PC-9 (cell line): ENCODE data around the gene ANKEF1. TPM values are rescaled to one million over a fixed set of nuclear protein-coding genes. Genes with fewer than 3 reads are reported as not detected.

Source experiments
- BruUV-seq: library from RNA; stranded (reverse); fragments of 400-500 nt; replicated peaks from 2 replicates; lab custom pipeline; 2021; lab: Mats Ljungman, UMichigan
- CTCF ChIA-PET: fragments of 300-600 bp; sonication (Branson Sonifier 250); formaldehyde crosslinking; loops from one replicate; lab custom pipeline; 2022; ENCODE audit warnings: antibody characterized with exemption; lab: Charles Lee
- POLR2A ChIA-PET: fragments of 300-600 bp; sonication (Branson Sonifier 250); formaldehyde crosslinking; loops from one replicate; lab custom pipeline; 2022; ENCODE audit warnings: antibody characterized with exemption; ENCODE audit not compliant: unreplicated experiment; lab: Charles Lee
- DNase-seq, 2 experiments: peaks; one replicate each; pipeline versions ENCODE4 v3.0.0 to v3.0.0-alpha.2; 2015 to 2022; ENCODE audit warnings: mixed read lengths in 1 of 2
- H2AFZ ChIP-seq: fragments of 200-600 bp; sonication (generic); 2 replicates; pipeline ENCODE4 v1.8.1; 2017; ENCODE audit warnings: antibody characterized with exemption
- H3F3A ChIP-seq: fragments of 200-600 bp; sonication (generic); 2 replicates; pipeline ENCODE4 v1.8.1; 2017; ENCODE audit warnings: antibody characterized with exemption, mild to moderate bottlenecking, low read depth; ENCODE audit not compliant: insufficient read depth
- H3K27ac ChIP-seq: fragments of 200-600 bp; sonication (generic); 2 replicates; pipeline ENCODE4 v1.6.1; 2016; ENCODE audit warnings: mixed run types
- H3K27me3 ChIP-seq: fragments of 200-600 bp; sonication (generic); 2 replicates; pipeline ENCODE4 v1.6.1; 2016; ENCODE audit warnings: low read depth, mixed run types; ENCODE audit not compliant: insufficient read depth
- H3K36me3 ChIP-seq: fragments of 200-600 bp; sonication (generic); 2 replicates; pipeline ENCODE4 v1.6.1; 2016; ENCODE audit warnings: low read depth, mixed run types
- H3K4me1 ChIP-seq: fragments of 200-600 bp; sonication (generic); replicated peaks from 2 replicates; pipeline ENCODE4 v1.6.1; 2016; ENCODE audit warnings: mixed run types; ENCODE audit not compliant: insufficient read depth
- H3K4me2 ChIP-seq: fragments of 200-600 bp; sonication (generic); 2 replicates; pipeline ENCODE4 v1.6.1; 2017; ENCODE audit warnings: mixed run types
- H3K4me3 ChIP-seq: fragments of 200-600 bp; sonication (generic); 2 replicates; pipeline ENCODE4 v1.6.1; 2016; ENCODE audit warnings: mixed run types
- H3K79me2 ChIP-seq: fragments of 200-600 bp; sonication (generic); 2 replicates; pipeline ENCODE4 v1.6.1; 2017; ENCODE audit warnings: low read depth, mixed run types
- H3K9me2 ChIP-seq: fragments of 200-600 bp; sonication (generic); 2 replicates; pipeline ENCODE4 v1.8.1; 2017; ENCODE audit warnings: mild to moderate bottlenecking; ENCODE audit not compliant: insufficient read depth
- H3K9me3 ChIP-seq: fragments of 200-600 bp; sonication (generic); 2 replicates; pipeline ENCODE4 v1.8.1; 2016; ENCODE audit warnings: low read depth; ENCODE audit not compliant: insufficient read depth
- H4K20me1 ChIP-seq: fragments of 200-600 bp; sonication (generic); 2 replicates; pipeline ENCODE4 v1.8.1; 2017; ENCODE audit not compliant: insufficient read depth
- CTCF ChIP-seq: fragments of 200-600 bp; sonication (generic); conservative IDR thresholded peaks from 2 replicates; pipeline ENCODE4 v1.6.1; 2017; ENCODE audit warnings: mixed run types, antibody characterized with exemption, mild to moderate bottlenecking, moderate library complexity
- EZH2 ChIP-seq: fragments of 200-600 bp; sonication (generic); IDR thresholded peaks from 2 replicates; pipeline ENCODE4 v1.8.0; 2017; ENCODE audit warnings: antibody characterized with exemption, low read depth
- intact Hi-C: fragments of 100-400 bp; cut with micrococcal nuclease; formaldehyde crosslinking; loops from one replicate; pipeline ENCODE4 v1.10.0; 2022; ENCODE audit not compliant: unreplicated experiment
- total RNA-seq: library from RNA; stranded (reverse); gene quantifications from 2 replicates; pipeline ENCODE4 v1.2.3, GENCODE V29; 2021

ANKEF1 gene
- total RNA-seq, 1 experiment from 2014 or later: 11.1 TPM

GRCh38 chr20:10051185-10051584, 16.4 kb downstream of the ANKEF1 start:
- BruUV-seq: no TSS peak
- ChIA-PET POLR2A (no interaction called here), CTCF (no interaction called here)
- no peaks in the 10 kb centered on the region for H3K4me1 ChIP-seq
- H3K27ac ChIP-seq: no peak overlapping the region
- no peaks in the 10 kb centered on the region for H3K79me2 ChIP-seq
- no peak overlapping the region for H3K4me2 ChIP-seq
- no peaks in the 10 kb centered on the region for H3K9me3 ChIP-seq
- no peaks in the 10 kb centered on the region for H3F3A ChIP-seq
- no peaks in the 10 kb centered on the region for H3K36me3 ChIP-seq
- H3K27me3 ChIP-seq: no peaks in the 10 kb centered on the region
- intact Hi-C loops: no loop called here
- H2AFZ ChIP-seq: no peak overlapping the region
- DNase-seq: no peak
- no peak overlapping the region for H3K4me3 ChIP-seq
- H3K9me2 ChIP-seq: no peaks in the 10 kb centered on the region
- TF ChIP-seq EZH2: no peak
- no peaks in the 10 kb centered on the region for H4K20me1 ChIP-seq

GRCh38 chr20:10059006-10059405, 24.2 kb downstream of the ANKEF1 start:
- intact Hi-C loops: no loop called here
- no TSS peak for BruUV-seq
- Histone ChIP-seq H3F3A (no peaks in the 10 kb centered on the region), H3K4me3 (no peak overlapping the region), H3K27me3 (no peaks in the 10 kb centered on the region), H4K20me1 (no peaks in the 10 kb centered on the region), H2AFZ (no peak overlapping the region), H3K36me3 (no peaks in the 10 kb centered on the region), H3K4me1 (no peaks in the 10 kb centered on the region), H3K9me3 (no peaks in the 10 kb centered on the region; the same call in 1 of the 2 replicates), H3K9me2 (no peaks in the 10 kb centered on the region), H3K27ac (no peak overlapping the region), H3K4me2 (no peak overlapping the region), H3K79me2 (no peaks in the 10 kb centered on the region)
- ChIA-PET POLR2A (no interaction called here), CTCF (no interaction called here)
- no peak for DNase-seq
- TF ChIP-seq EZH2 (no peak), CTCF (no peak)

- H4K20me1 ChIP-seq: no peaks in the 10 kb centered on the region
- H3F3A ChIP-seq: no peaks in the 10 kb centered on the region
- no peaks in the 10 kb centered on the region; the same call in 1 of the 2 replicates for H3K9me3 ChIP-seq
- H3K36me3 ChIP-seq: no peaks in the 10 kb centered on the region
- H3K4me3 ChIP-seq: no peak overlapping the region
- no peaks in the 10 kb centered on the region for H3K27me3 ChIP-seq
- no peak overlapping the region for H3K27ac ChIP-seq
- BruUV-seq: no TSS peak
- TF ChIP-seq EZH2: no peak
- no peak for TF ChIP-seq CTCF
- H3K4me2 ChIP-seq: no peak overlapping the region
- H2AFZ ChIP-seq: no peak overlapping the region
- POLR2A ChIA-PET: no interaction called here
- H3K4me1 ChIP-seq: no peaks in the 10 kb centered on the region
- H3K79me2 ChIP-seq: no peaks in the 10 kb centered on the region
- intact Hi-C loops: no loop called here
- H3K9me2 ChIP-seq: no peaks in the 10 kb centered on the region
- no peak for DNase-seq
- CTCF ChIA-PET: no interaction called here
These were observed 25.4 kb downstream of the ANKEF1 start for GRCh38 chr20:10060226-10060625.

DNA sequence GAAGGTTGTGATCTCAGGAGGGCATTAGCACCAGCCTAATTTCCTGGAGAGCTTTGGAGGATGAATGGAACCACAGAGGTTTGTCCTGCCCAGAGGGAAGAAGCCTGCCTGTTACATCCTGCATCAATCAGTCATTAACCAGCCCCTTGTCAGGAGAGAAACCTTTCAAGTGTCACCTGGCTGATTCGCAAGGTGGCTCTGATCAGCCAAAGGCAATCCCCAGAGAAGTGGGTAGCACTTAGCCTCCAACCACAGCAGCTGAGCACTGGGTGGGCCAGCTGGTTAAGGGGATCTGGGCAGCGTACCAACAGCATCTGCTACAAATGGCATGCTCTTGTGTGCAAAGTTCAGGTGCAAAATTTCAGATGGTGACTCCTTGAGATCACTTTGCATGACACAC, 26.9 kb downstream of the ANKEF1 start:
- Histone ChIP-seq H3K4me1 (no peaks in the 10 kb centered on the region), H3K36me3 (no peaks in the 10 kb centered on the region), H4K20me1 (no peaks in the 10 kb centered on the region), H3K79me2 (no peaks in the 10 kb centered on the region), H2AFZ (no peak overlapping the region), H3K9me3 (no peaks in the 10 kb centered on the region; the same call in 1 of the 2 replicates), H3K4me3 (no peak overlapping the region), H3K27me3 (no peaks in the 10 kb centered on the region), H3K4me2 (no peak overlapping the region), H3K27ac (no peak overlapping the region), H3F3A (no peaks in the 10 kb centered on the region), H3K9me2 (no peaks in the 10 kb centered on the region)
- intact Hi-C loops: no loop called here
- TF ChIP-seq EZH2: no peak
- no peak for TF ChIP-seq CTCF
- POLR2A ChIA-PET: no interaction called here
- no TSS peak for BruUV-seq
- CTCF ChIA-PET: no interaction called here
- DNase-seq: no peak
